ENCODE results near the gene TSC22D2. TPM values are rescaled to one million over a fixed set of nuclear protein-coding genes. Genes with fewer than 3 reads are reported as not detected.

The TSC22D2 gene
- total RNA-seq, 1 experiment from 2014 or later = 43.1 TPM

DNA sequence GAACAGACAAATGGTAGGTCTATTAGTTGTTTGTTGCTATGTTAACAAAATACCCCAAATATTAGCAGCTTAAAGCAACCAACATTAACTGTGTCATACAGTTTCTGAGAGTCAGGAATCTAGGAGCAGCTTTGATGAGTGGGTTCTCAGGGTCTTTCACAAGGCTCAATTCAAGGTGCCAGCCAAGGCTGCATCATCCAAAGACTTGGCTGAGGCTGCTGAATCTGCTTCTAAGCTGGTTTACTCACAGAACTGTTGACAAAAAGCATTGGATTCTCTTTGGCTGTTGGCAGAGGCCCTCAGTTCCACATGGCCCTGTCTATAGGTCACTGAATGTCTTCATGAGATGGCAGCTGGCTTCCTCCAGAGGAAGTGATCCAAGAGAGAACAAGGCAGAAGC lies 40.3 kb upstream of the TSC22D2 start:
- in situ Hi-C loops (cut with HindIII; ENCODE audit: low pct_unique_long_range_greater_than_20kb, low sequenced_read_pairs) = no loop called here

DNA sequence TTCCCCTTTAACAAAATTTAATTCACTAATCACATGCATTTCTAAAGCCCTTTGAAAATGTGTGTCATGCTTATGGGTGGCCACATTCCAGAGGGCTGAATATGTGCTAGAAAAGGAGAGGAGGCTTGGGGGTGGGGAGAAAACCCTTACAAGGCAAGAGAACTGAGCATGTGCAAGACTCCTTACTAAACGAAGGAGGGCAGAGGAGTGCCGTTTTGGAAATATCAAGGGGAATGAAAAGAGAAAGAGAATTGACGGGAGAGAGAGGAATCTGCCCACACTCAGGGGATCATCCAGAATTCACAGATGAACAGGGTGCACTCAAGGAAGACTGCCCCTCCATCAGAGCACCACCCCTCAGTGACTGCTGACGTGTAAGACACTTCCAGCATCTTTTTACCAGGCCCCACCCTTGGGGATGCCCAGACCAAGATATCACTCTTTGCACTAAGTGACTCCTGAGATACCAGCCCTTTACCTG lies 37.9 kb upstream of the TSC22D2 start:
- peak; percentile 99 for DNase-seq (ENCODE audit: low read depth, low spot score)
- in situ Hi-C loops (cut with HindIII; ENCODE audit: low pct_unique_long_range_greater_than_20kb, low sequenced_read_pairs) (no loop called here), intact Hi-C loops (cut with micrococcal nuclease; ENCODE audit: unreplicated experiment) (no loop called here)
- Histone ChIP-seq H3K27ac (ENCODE audit: low read length) (peak overlapping the region; percentile 100), H3K27me3 (ENCODE audit: control insufficient read depth, insufficient read depth, low read length) (no peaks in the 10 kb centered on the region), H3K4me1 (ENCODE audit: control insufficient read depth, insufficient read depth, low read length) (peaks cover 52% of the 10 kb centered on the region), H3K9me3 (ENCODE audit: control insufficient read depth, insufficient read depth, low read depth, low read length) (no peaks in the 10 kb centered on the region), H3K36me3 (ENCODE audit: control insufficient read depth, insufficient read depth, low read length) (no peaks in the 10 kb centered on the region), H3K4me3 (ENCODE audit: low read depth in 2 of 2, low read length in 2 of 2) (peak overlapping the region; percentile 39 to 62)
- peak; percentile 83 for ATAC-seq
- ChIA-PET POLR2A (no interaction called here), CTCF (no interaction called here)
- TF ChIP-seq, protein P1, sequence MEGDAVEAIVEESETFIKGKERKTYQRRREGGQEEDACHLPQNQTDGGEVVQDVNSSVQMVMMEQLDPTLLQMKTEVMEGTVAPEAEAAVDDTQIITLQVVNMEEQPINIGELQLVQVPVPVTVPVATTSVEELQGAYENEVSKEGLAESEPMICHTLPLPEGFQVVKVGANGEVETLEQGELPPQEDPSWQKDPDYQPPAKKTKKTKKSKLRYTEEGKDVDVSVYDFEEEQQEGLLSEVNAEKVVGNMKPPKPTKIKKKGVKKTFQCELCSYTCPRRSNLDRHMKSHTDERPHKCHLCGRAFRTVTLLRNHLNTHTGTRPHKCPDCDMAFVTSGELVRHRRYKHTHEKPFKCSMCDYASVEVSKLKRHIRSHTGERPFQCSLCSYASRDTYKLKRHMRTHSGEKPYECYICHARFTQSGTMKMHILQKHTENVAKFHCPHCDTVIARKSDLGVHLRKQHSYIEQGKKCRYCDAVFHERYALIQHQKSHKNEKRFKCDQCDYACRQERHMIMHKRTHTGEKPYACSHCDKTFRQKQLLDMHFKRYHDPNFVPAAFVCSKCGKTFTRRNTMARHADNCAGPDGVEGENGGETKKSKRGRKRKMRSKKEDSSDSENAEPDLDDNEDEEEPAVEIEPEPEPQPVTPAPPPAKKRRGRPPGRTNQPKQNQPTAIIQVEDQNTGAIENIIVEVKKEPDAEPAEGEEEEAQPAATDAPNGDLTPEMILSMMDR (IDR thresholded peaks at IDR 0.05) = peak; percentile 54
- TF ChIP-seq SIN3A (IDR thresholded peaks at IDR 0.05; ENCODE audit: borderline replicate concordance, insufficient read depth, low read depth, low read length) (0 out of 2 replicates have a peak, but pooled peaks have one; percentile 64), TCF7L2 (IDR thresholded peaks at IDR 0.05; ENCODE audit: low read depth, low read length) (peak; percentile 94), POLR2AphosphoS5 (IDR thresholded peaks at IDR 0.05; ENCODE audit: low read depth, low read length) (peak; percentile 68; the same call in 1 of the 2 replicates)
- TF ChIP-seq, protein P2, sequence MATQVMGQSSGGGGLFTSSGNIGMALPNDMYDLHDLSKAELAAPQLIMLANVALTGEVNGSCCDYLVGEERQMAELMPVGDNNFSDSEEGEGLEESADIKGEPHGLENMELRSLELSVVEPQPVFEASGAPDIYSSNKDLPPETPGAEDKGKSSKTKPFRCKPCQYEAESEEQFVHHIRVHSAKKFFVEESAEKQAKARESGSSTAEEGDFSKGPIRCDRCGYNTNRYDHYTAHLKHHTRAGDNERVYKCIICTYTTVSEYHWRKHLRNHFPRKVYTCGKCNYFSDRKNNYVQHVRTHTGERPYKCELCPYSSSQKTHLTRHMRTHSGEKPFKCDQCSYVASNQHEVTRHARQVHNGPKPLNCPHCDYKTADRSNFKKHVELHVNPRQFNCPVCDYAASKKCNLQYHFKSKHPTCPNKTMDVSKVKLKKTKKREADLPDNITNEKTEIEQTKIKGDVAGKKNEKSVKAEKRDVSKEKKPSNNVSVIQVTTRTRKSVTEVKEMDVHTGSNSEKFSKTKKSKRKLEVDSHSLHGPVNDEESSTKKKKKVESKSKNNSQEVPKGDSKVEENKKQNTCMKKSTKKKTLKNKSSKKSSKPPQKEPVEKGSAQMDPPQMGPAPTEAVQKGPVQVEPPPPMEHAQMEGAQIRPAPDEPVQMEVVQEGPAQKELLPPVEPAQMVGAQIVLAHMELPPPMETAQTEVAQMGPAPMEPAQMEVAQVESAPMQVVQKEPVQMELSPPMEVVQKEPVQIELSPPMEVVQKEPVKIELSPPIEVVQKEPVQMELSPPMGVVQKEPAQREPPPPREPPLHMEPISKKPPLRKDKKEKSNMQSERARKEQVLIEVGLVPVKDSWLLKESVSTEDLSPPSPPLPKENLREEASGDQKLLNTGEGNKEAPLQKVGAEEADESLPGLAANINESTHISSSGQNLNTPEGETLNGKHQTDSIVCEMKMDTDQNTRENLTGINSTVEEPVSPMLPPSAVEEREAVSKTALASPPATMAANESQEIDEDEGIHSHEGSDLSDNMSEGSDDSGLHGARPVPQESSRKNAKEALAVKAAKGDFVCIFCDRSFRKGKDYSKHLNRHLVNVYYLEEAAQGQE (IDR thresholded peaks at IDR 0.05; ENCODE audit: insufficient read depth in 1 of 2, low read depth in 2 of 2, low read length in 1 of 2) = no peak
- no TSS peak for BruUV-seq (replicated peaks)

More for the DNA sequence above, 40.3 kb upstream of the TSC22D2 start:
- DNase-seq (ENCODE audit: low read depth, low spot score) (no peak), ATAC-seq (no peak)
- no peak for TF ChIP-seq SIN3A (IDR thresholded peaks at IDR 0.05; ENCODE audit: borderline replicate concordance, insufficient read depth, low read depth, low read length)
- ChIA-PET POLR2A (no interaction called here), CTCF (no interaction called here)
- Histone ChIP-seq H3K36me3 (ENCODE audit: control insufficient read depth, insufficient read depth, low read length) (no peaks in the 10 kb centered on the region), H3K27ac (ENCODE audit: low read length) (peak overlapping the region; percentile 77), H3K4me1 (ENCODE audit: control insufficient read depth, insufficient read depth, low read length) (peaks cover 37% of the 10 kb centered on the region), H3K4me3 (ENCODE audit: low read depth in 2 of 2, low read length in 2 of 2) (no peak overlapping the region), H3K9me3 (ENCODE audit: control insufficient read depth, insufficient read depth, low read depth, low read length) (no peaks in the 10 kb centered on the region), H3K27me3 (ENCODE audit: control insufficient read depth, insufficient read depth, low read length) (no peaks in the 10 kb centered on the region)
- intact Hi-C loops (cut with micrococcal nuclease; ENCODE audit: unreplicated experiment) = no loop called here
- no TSS peak for BruUV-seq (replicated peaks)

DNA sequence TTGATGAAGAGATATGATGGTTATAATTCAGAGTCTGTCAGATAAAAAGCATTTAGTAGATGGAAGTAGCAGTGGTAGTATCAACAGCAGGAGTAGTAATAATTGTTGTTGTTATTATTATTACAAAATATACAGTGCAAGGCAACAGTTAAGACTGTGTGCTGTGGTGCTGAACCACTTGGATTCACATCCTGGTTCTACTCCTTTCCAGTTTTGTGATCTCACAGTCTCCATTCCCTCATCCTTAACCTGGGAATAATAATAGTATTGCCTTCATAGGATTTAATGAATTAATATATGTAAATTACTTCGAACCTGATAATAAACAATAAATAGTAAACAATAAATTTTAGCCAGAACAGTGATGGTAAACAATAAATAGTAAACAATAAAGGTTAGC lies 37.1 kb upstream of the TSC22D2 start:
- H3K9me3 ChIP-seq (ENCODE audit: control insufficient read depth, insufficient read depth, low read depth, low read length) = no peaks in the 10 kb centered on the region
- peak; percentile 17; the same call in 1 of the 2 replicates for ATAC-seq
- in situ Hi-C loops (cut with HindIII; ENCODE audit: low pct_unique_long_range_greater_than_20kb, low sequenced_read_pairs) = no loop called here
- no peak for DNase-seq (ENCODE audit: low read depth, low spot score)
- H3K4me1 ChIP-seq (ENCODE audit: control insufficient read depth, insufficient read depth, low read length) = peaks cover 58% of the 10 kb centered on the region
- H3K36me3 ChIP-seq (ENCODE audit: control insufficient read depth, insufficient read depth, low read length) = no peaks in the 10 kb centered on the region
- intact Hi-C loops (cut with micrococcal nuclease; ENCODE audit: unreplicated experiment) = no loop called here
- CTCF ChIA-PET = no interaction called here
- POLR2A ChIA-PET = interaction anchor here (1.7 kb wide), 1 partner anchor 36 kb away, joined by 4 read pairs; no protein-coding TSS in a partner anchor
- no TSS peak for BruUV-seq (replicated peaks)
- peak overlapping the region; percentile 39 to 62 for H3K4me3 ChIP-seq (ENCODE audit: low read depth in 2 of 2, low read length in 2 of 2)
- TF ChIP-seq, protein P1 (IDR thresholded peaks at IDR 0.05) = no peak
- no peak for TF ChIP-seq SIN3A (IDR thresholded peaks at IDR 0.05; ENCODE audit: borderline replicate concordance, insufficient read depth, low read depth, low read length)
- no peak for TF ChIP-seq TCF7L2 (IDR thresholded peaks at IDR 0.05; ENCODE audit: low read depth, low read length)
- TF ChIP-seq POLR2AphosphoS5 (IDR thresholded peaks at IDR 0.05; ENCODE audit: low read depth, low read length) = no peak
- TF ChIP-seq, protein P2 (IDR thresholded peaks at IDR 0.05; ENCODE audit: insufficient read depth in 1 of 2, low read depth in 2 of 2, low read length in 1 of 2) = no peak
- H3K27me3 ChIP-seq (ENCODE audit: control insufficient read depth, insufficient read depth, low read length) = no peaks in the 10 kb centered on the region
- H3K27ac ChIP-seq (ENCODE audit: low read length) = peak overlapping the region; percentile 100
